ENCODE data around the gene CEP120. TPM values are rescaled to one million over a fixed set of nuclear protein-coding genes. Genes with fewer than 3 reads are reported as not detected.
"Not testable (repeated sequence)": the region's sequence is repeated elsewhere in the genome, so short reads cannot be mapped to it uniquely, and the experiment has no call there.

CEP120 gene
- total and polyA plus RNA-seq, 2 experiments from 2014 or later, result 7.5 to 16.4 TPM

GRCh38 chr5:123412206-123412605 lies 11.0 kb downstream of the CEP120 start:
- in situ Hi-C loops (cut with MboI), result loop anchor here (25.0 kb wide), 1 partner anchor 200 kb away; no protein-coding TSS in a partner anchor
- Histone ChIP-seq H3K9me2 (ENCODE audit: insufficient read depth) (no peaks in the 10 kb centered on the region), H3K79me2 (ENCODE audit: insufficient read depth) (no peaks in the 10 kb centered on the region), H3K27ac (no peak overlapping the region), H3K4me1 (ENCODE audit: insufficient read depth) (no peaks in the 10 kb centered on the region), H3K9ac (no peak overlapping the region), H3K9me3 (ENCODE audit: low read depth) (no peaks in the 10 kb centered on the region), H2AFZ (no peak overlapping the region), H3K4me3 (no peak overlapping the region), H3K36me3 (ENCODE audit: low read depth) (peaks cover 18% of the 10 kb centered on the region; the same call in 1 of the 2 replicates), H4K20me1 (ENCODE audit: insufficient read depth) (no peaks in the 10 kb centered on the region), H3K27me3 (replicated peaks; ENCODE audit: insufficient read depth) (no peaks in the 10 kb centered on the region), H3F3A (ENCODE audit: insufficient read depth) (no peaks in the 10 kb centered on the region), H3K4me2 (ENCODE audit: unreplicated experiment) (no peak overlapping the region)
- TF ChIP-seq EZH2 (IDR thresholded peaks at IDR 0.05; ENCODE audit: insufficient read depth, poor library complexity, severe bottlenecking) (no peak), EZH2phosphoT487 (IDR thresholded peaks at IDR 0.05; ENCODE audit: insufficient read depth, low read depth) (no peak)
- 95 to 98% methylated on average over 3 of the region's 3 CpGs for WGBS, 2 experiments (ENCODE audit: low coverage in 1 of 2, low lambda C conversion rate in 2 of 2, missing lambda C conversion rate in 2 of 2)
- no peak for DNase-seq

GRCh38 chr5:123401999-123402398 lies 21.2 kb downstream of the CEP120 start:
- not testable (repeated sequence) for H4K20me1 ChIP-seq (ENCODE audit: insufficient read depth); H3K9ac ChIP-seq; H3K27me3 ChIP-seq (replicated peaks; ENCODE audit: insufficient read depth); DNase-seq; H3K4me2 ChIP-seq (ENCODE audit: unreplicated experiment); H3K79me2 ChIP-seq (ENCODE audit: insufficient read depth); H3K4me3 ChIP-seq; H2AFZ ChIP-seq; H3K27ac ChIP-seq; H3K4me1 ChIP-seq (ENCODE audit: insufficient read depth); H3K9me2 ChIP-seq (ENCODE audit: insufficient read depth); H3K9me3 ChIP-seq (ENCODE audit: low read depth); H3F3A ChIP-seq (ENCODE audit: insufficient read depth)
- 87 to 93% methylated on average over 12 of the region's 12 CpGs for WGBS, 2 experiments (ENCODE audit: low coverage in 1 of 2, low lambda C conversion rate in 2 of 2, missing lambda C conversion rate in 2 of 2)
- in situ Hi-C loops (cut with MboI), result loop anchor here (25.0 kb wide), 1 partner anchor 210 kb away; no protein-coding TSS in a partner anchor
- H3K36me3 ChIP-seq (ENCODE audit: low read depth), result peaks cover 26% of the 10 kb centered on the region

GRCh38 chr5:123401320-123401719 lies 21.9 kb downstream of the CEP120 start:
- no peaks in the 10 kb centered on the region for H3K9me2 ChIP-seq (ENCODE audit: insufficient read depth)
- no peak overlapping the region for H3K9ac ChIP-seq
- no peak overlapping the region for H3K4me2 ChIP-seq (ENCODE audit: unreplicated experiment)
- no peaks in the 10 kb centered on the region for H3K4me1 ChIP-seq (ENCODE audit: insufficient read depth)
- H3F3A ChIP-seq (ENCODE audit: insufficient read depth), result no peaks in the 10 kb centered on the region
- H3K27me3 ChIP-seq (replicated peaks; ENCODE audit: insufficient read depth), result no peaks in the 10 kb centered on the region
- no peak overlapping the region for H3K27ac ChIP-seq
- 89 to 91% methylated on average over 13 to 14 of the region's 15 CpGs for WGBS, 2 experiments (ENCODE audit: low coverage in 1 of 2, low lambda C conversion rate in 2 of 2, missing lambda C conversion rate in 2 of 2)
- no peaks in the 10 kb centered on the region for H3K9me3 ChIP-seq (ENCODE audit: low read depth)
- no peak overlapping the region for H3K4me3 ChIP-seq
- in situ Hi-C loops (cut with MboI), result loop anchor here (25.0 kb wide), 1 partner anchor 211 kb away; no protein-coding TSS in a partner anchor
- H2AFZ ChIP-seq, result no peak overlapping the region
- no peaks in the 10 kb centered on the region for H4K20me1 ChIP-seq (ENCODE audit: insufficient read depth)
- TF ChIP-seq EZH2 (IDR thresholded peaks at IDR 0.05; ENCODE audit: insufficient read depth, poor library complexity, severe bottlenecking) (no peak), EZH2phosphoT487 (IDR thresholded peaks at IDR 0.05; ENCODE audit: insufficient read depth, low read depth) (no peak)
- no peak for DNase-seq
- 0 out of 2 replicates have a peak, but pooled peaks cover 5% of the 10 kb centered on the region for H3K79me2 ChIP-seq (ENCODE audit: insufficient read depth)
- peaks cover 32% of the 10 kb centered on the region for H3K36me3 ChIP-seq (ENCODE audit: low read depth)

GRCh38 chr5:123400870-123401291 lies 22.3 kb downstream of the CEP120 start:
- H3K9me2 ChIP-seq (ENCODE audit: insufficient read depth); H3K4me2 ChIP-seq (ENCODE audit: unreplicated experiment); H3K27me3 ChIP-seq (replicated peaks; ENCODE audit: insufficient read depth); H3K4me1 ChIP-seq (ENCODE audit: insufficient read depth); H3F3A ChIP-seq (ENCODE audit: insufficient read depth); H3K9ac ChIP-seq; H3K79me2 ChIP-seq (ENCODE audit: insufficient read depth); H3K9me3 ChIP-seq (ENCODE audit: low read depth); H2AFZ ChIP-seq; H3K4me3 ChIP-seq; H3K27ac ChIP-seq; H4K20me1 ChIP-seq (ENCODE audit: insufficient read depth); DNase-seq: not testable (repeated sequence)
- peaks cover 34% of the 10 kb centered on the region for H3K36me3 ChIP-seq (ENCODE audit: low read depth)
- in situ Hi-C loops (cut with MboI), result loop anchor here (25.0 kb wide), 1 partner anchor 211 kb away; no protein-coding TSS in a partner anchor
- 93 to 98% methylated on average over 12 to 21 of the region's 23 CpGs for WGBS, 2 experiments (ENCODE audit: low coverage in 1 of 2, low lambda C conversion rate in 2 of 2, missing lambda C conversion rate in 2 of 2)
